MM.1S (cell line): ENCODE data around the gene TBCCD1.

Source experiments
- DNase-seq: peaks from one replicate; pipeline ENCODE4 v3.0.0-alpha.2; 2015
- H2AFZ ChIP-seq: fragments of 300-600 bp; sonication (generic); 2 replicates; pipeline ENCODE4 v1.6.0; 2016; ENCODE audit warnings: antibody characterized with exemption, low read length
- H3F3A ChIP-seq: fragments of 300-600 bp; sonication (generic); 2 replicates; pipeline ENCODE4 v1.6.1; 2016; ENCODE audit warnings: mild to moderate bottlenecking, antibody characterized with exemption, low read length, moderate library complexity, mixed read lengths; ENCODE audit not compliant: insufficient read depth
- H3K27ac ChIP-seq: fragments of 300-600 bp; sonication (generic); 2 replicates; pipeline ENCODE4 v1.5.1; 2016; ENCODE audit warnings: mild to moderate bottlenecking, low read length
- H3K27me3 ChIP-seq: fragments of 300-600 bp; sonication (generic); replicated peaks from 2 replicates; pipeline ENCODE4 v1.6.0; 2016; ENCODE audit warnings: low read length; ENCODE audit not compliant: insufficient read depth
- H3K36me3 ChIP-seq: fragments of 300-600 bp; sonication (generic); replicated peaks from 2 replicates; pipeline ENCODE4 v1.6.1; 2016; ENCODE audit warnings: mild to moderate bottlenecking, low read length, mixed read lengths; ENCODE audit not compliant: insufficient read depth
- H3K4me1 ChIP-seq: fragments of 300-600 bp; sonication (generic); 2 replicates; pipeline ENCODE4 v1.6.1; 2016; ENCODE audit warnings: low read length, mixed read lengths
- H3K4me2 ChIP-seq: fragments of 300-600 bp; sonication (generic); 2 replicates; pipeline ENCODE4 v1.6.0; 2016; ENCODE audit warnings: low read depth, low read length
- H3K4me3 ChIP-seq: fragments of 300-600 bp; sonication (generic); 2 replicates; pipeline ENCODE4 v1.5.1; 2016; ENCODE audit warnings: low read length, mixed read lengths
- H3K79me2 ChIP-seq: fragments of 300-600 bp; sonication (generic); 2 replicates; pipeline ENCODE4 v1.6.1; 2016; ENCODE audit warnings: mixed run types, low read length, mixed read lengths
- H3K9ac ChIP-seq: fragments of 300-600 bp; sonication (generic); 2 replicates; pipeline ENCODE4 v1.6.1; 2016; ENCODE audit warnings: low read length, mixed read lengths
- H3K9me2 ChIP-seq: fragments of 300-600 bp; sonication (generic); replicated peaks from 2 replicates; pipeline ENCODE4 v1.6.1; 2016; ENCODE audit warnings: mild to moderate bottlenecking, low read length, mixed read lengths; ENCODE audit not compliant: insufficient read depth
- H3K9me3 ChIP-seq: fragments of 300-600 bp; sonication (generic); replicated peaks from 2 replicates; pipeline ENCODE4 v1.6.1; 2016; ENCODE audit warnings: mild to moderate bottlenecking, low read length, mixed read lengths; ENCODE audit not compliant: insufficient read depth
- H4K20me1 ChIP-seq: fragments of 300-600 bp; sonication (generic); 2 replicates; pipeline ENCODE4 v1.6.1; 2016; ENCODE audit warnings: mild to moderate bottlenecking, low read length, moderate library complexity, mixed read lengths; ENCODE audit not compliant: insufficient read depth
- EZH2 ChIP-seq: fragments of 300-600 bp; sonication (generic); optimal IDR thresholded peaks from 2 replicates; pipeline ENCODE3; 2017; ENCODE audit warnings: low read depth, mild to moderate bottlenecking, antibody characterized with exemption, low read length, mixed read lengths
- EZH2phosphoT487 ChIP-seq: fragments of 300-600 bp; sonication (generic); IDR thresholded peaks from 2 replicates; pipeline ENCODE4 v1.6.1; 2018; ENCODE audit warnings: antibody characterized with exemption, low read length
- TF ChIP-seq, protein P1 (sequence below): fragments of 300-600 bp; sonication (generic); IDR thresholded peaks from 2 replicates; pipeline ENCODE4 v1.5.1; 2016; ENCODE audit warnings: antibody characterized with exemption, low read length, mixed read lengths

The TBCCD1 gene

DNA sequence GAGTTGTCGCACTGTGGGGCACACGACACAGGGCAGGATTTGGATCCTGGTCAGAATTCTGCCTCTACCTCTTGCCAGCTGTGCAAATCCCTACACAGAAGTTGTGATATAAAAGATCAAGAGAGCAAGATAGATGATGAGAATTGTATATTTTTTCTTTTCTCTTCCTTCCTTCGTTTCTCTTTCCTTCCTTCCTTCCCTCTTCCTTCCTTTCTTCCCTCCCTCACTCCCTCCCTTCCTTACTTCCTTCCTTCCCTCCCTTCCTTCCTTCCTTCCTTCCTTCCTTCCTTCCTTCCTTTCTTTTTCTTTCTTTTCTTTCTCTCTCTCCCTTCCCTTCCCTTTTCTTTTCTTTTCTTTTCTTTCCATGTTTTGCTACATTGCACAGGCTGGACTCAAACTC is 33.8 kb upstream of the TBCCD1 start:
- Histone ChIP-seq H3K4me1 (no peaks in the 10 kb centered on the region), H3K27me3 (no peaks in the 10 kb centered on the region), H3K36me3 (no peaks in the 10 kb centered on the region), H3F3A (no peaks in the 10 kb centered on the region), H3K4me3 (no peak overlapping the region), H3K4me2 (no peak overlapping the region), H3K9me2 (no peaks in the 10 kb centered on the region), H3K9ac (no peak overlapping the region), H3K27ac (no peak overlapping the region), H4K20me1 (no peaks in the 10 kb centered on the region), H3K79me2 (no peaks in the 10 kb centered on the region), H3K9me3 (no peaks in the 10 kb centered on the region), H2AFZ (no peak overlapping the region)
- no peak for DNase-seq
- no peak for TF ChIP-seq EZH2

DNA sequence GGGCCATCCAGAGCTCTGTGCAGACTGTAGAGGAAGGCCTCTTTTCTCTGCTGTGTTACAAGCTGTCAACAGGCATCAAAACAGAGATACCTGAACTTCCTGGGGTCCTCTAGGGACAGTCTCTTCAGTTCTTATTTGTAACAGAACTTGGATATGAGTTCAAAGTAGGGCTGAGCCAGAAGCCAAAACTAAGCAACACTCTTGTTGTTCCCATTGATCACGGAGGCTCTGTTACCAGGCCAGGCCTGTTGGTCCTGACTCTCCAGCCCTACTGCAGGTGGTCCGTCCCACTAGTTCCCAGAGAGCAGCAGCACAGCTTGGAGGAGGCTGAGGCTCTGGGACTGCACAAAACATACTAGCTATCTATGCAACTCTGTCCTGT is 32.6 kb upstream of the TBCCD1 start:
- Histone ChIP-seq H3K9me2 (no peaks in the 10 kb centered on the region), H3K4me3 (no peak overlapping the region), H3K4me1 (no peaks in the 10 kb centered on the region), H3K9me3 (no peaks in the 10 kb centered on the region), H3K79me2 (no peaks in the 10 kb centered on the region), H2AFZ (no peak overlapping the region), H3K36me3 (no peaks in the 10 kb centered on the region), H4K20me1 (no peaks in the 10 kb centered on the region), H3F3A (no peaks in the 10 kb centered on the region), H3K27ac (no peak overlapping the region), H3K27me3 (no peaks in the 10 kb centered on the region), H3K4me2 (no peak overlapping the region), H3K9ac (no peak overlapping the region)
- DNase-seq, result no peak
- TF ChIP-seq EZH2phosphoT487 (no peak), EZH2 (no peak)
- TF ChIP-seq, protein P1, sequence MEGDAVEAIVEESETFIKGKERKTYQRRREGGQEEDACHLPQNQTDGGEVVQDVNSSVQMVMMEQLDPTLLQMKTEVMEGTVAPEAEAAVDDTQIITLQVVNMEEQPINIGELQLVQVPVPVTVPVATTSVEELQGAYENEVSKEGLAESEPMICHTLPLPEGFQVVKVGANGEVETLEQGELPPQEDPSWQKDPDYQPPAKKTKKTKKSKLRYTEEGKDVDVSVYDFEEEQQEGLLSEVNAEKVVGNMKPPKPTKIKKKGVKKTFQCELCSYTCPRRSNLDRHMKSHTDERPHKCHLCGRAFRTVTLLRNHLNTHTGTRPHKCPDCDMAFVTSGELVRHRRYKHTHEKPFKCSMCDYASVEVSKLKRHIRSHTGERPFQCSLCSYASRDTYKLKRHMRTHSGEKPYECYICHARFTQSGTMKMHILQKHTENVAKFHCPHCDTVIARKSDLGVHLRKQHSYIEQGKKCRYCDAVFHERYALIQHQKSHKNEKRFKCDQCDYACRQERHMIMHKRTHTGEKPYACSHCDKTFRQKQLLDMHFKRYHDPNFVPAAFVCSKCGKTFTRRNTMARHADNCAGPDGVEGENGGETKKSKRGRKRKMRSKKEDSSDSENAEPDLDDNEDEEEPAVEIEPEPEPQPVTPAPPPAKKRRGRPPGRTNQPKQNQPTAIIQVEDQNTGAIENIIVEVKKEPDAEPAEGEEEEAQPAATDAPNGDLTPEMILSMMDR, result no peak

DNA sequence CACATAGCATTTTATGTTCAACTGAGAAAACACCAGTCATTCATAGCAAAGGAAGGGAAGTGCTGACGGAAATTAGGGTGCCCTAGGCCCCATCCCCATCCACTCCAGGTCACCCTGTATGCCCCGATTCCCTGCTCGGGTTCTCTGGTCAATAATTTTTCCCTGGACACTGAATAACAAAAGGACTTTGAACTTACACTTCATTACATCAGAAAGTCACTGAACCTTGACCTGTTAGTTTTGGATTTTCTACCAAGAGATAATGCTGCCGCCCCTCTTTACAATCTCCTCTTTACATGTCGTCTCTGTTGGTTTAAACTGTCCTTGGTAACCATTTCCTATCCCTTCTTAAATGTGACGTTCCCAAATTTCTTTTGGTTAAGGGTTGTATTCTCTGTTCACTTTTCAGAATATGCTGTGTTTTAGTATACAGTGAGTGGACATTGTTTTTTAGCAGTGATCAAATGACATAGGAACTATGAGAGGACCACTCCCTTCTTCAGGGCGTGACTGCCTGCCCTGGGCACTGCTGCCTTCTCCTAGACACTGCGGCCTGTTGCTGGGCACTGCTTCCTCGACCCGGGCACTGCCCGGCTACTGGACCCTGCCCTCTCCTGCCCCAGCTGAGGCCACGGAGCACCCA is 32.1 kb upstream of the TBCCD1 start:
- Histone ChIP-seq H4K20me1 (no peaks in the 10 kb centered on the region), H3K9me2 (no peaks in the 10 kb centered on the region), H3K4me1 (no peaks in the 10 kb centered on the region), H3K4me3 (no peak overlapping the region), H2AFZ (no peak overlapping the region), H3K27ac (no peak overlapping the region), H3K9ac (no peak overlapping the region), H3K79me2 (no peaks in the 10 kb centered on the region), H3K36me3 (no peaks in the 10 kb centered on the region), H3F3A (no peaks in the 10 kb centered on the region), H3K27me3 (no peaks in the 10 kb centered on the region), H3K4me2 (no peak overlapping the region), H3K9me3 (no peaks in the 10 kb centered on the region)
- TF ChIP-seq, protein P1, result no peak
- TF ChIP-seq EZH2, result no peak
- TF ChIP-seq EZH2phosphoT487, result no peak
- DNase-seq, result no peak

DNA sequence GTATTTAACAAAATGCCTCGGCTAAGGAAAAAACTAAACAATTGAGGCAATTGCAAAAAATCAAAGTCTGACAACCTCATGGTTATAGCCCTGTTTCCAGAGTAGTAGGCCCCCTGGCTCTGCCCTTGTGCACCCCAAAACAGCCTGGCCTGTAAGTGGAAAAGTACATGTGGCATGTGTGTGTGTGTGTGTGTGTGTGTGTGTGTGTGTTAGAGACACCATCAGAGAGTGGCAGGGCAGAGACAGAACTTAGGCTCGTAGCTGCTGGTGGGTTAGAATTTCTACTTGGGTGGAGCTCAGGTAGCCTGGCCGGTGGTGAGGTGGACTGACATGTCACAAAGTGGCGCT is 31.6 kb upstream of the TBCCD1 start:
- DNase-seq, result no peak
- no peaks in the 10 kb centered on the region for H3K9me2 ChIP-seq
- H3K36me3 ChIP-seq, result no peaks in the 10 kb centered on the region
- H3K9ac ChIP-seq, result no peak overlapping the region
- H3K27ac ChIP-seq, result no peak overlapping the region
- no peaks in the 10 kb centered on the region for H3K27me3 ChIP-seq
- no peak overlapping the region for H2AFZ ChIP-seq
- H3K79me2 ChIP-seq, result no peaks in the 10 kb centered on the region
- H3K4me3 ChIP-seq, result no peak overlapping the region
- H3K9me3 ChIP-seq, result no peaks in the 10 kb centered on the region
- H3K4me1 ChIP-seq, result no peaks in the 10 kb centered on the region
- no peak for TF ChIP-seq EZH2
- TF ChIP-seq EZH2phosphoT487, result no peak
- TF ChIP-seq, protein P1, result no peak
- H3K4me2 ChIP-seq, result no peak overlapping the region
- H3F3A ChIP-seq, result no peaks in the 10 kb centered on the region
- H4K20me1 ChIP-seq, result no peaks in the 10 kb centered on the region
